H9 (cell line): ENCODE data around the gene DDX47. TPM values are rescaled to one million over a fixed set of nuclear protein-coding genes. Genes with fewer than 3 reads are reported as not detected.

ENCODE experiments used
- DNase-seq: peaks from one replicate; pipeline ENCODE4 v3.0.0-alpha.2; 2017
- H2AFZ ChIP-seq: one replicate; pipeline ENCODE4 v1.6.1; 2013; ENCODE audit warnings: mild to moderate bottlenecking, low read length, control low read depth, moderate library complexity
- H2AK5ac ChIP-seq: 2 replicates; pipeline ENCODE4 v1.6.1; 2013; ENCODE audit warnings: low read length, control low read depth, mixed read lengths; ENCODE audit not compliant: insufficient read length
- H2BK120ac ChIP-seq: one replicate; pipeline ENCODE4 v1.6.1; 2013; ENCODE audit warnings: low read depth, mild to moderate bottlenecking, low read length, control low read depth, inconsistent platforms; ENCODE audit not compliant: poor library complexity, severe bottlenecking
- H2BK12ac ChIP-seq: 2 replicates; pipeline ENCODE4 v1.6.1; 2013; ENCODE audit warnings: low read length, control low read depth, mixed read lengths, low read depth; ENCODE audit not compliant: insufficient read length
- H2BK15ac ChIP-seq: 2 replicates; pipeline ENCODE4 v1.6.1; 2013; ENCODE audit warnings: low read depth, low read length, control low read depth
- H2BK20ac ChIP-seq: one replicate; pipeline ENCODE4 v1.6.1; 2013; ENCODE audit warnings: low read depth, mild to moderate bottlenecking, low read length, control low read depth, inconsistent platforms; ENCODE audit not compliant: poor library complexity, severe bottlenecking
- H2BK5ac ChIP-seq: 2 replicates; pipeline ENCODE4 v1.6.1; 2013; ENCODE audit warnings: low read length, control low read depth, mixed read lengths; ENCODE audit not compliant: insufficient read length
- H3K14ac ChIP-seq: 2 replicates; pipeline ENCODE4 v1.6.1; 2013; ENCODE audit warnings: low read length, control low read depth; ENCODE audit not compliant: insufficient read depth
- H3K18ac ChIP-seq: 2 replicates; pipeline ENCODE4 v1.6.1; 2013; ENCODE audit warnings: low read depth, mild to moderate bottlenecking, mixed read lengths, low read length, control low read depth; ENCODE audit not compliant: insufficient read length
- H3K23ac ChIP-seq: 2 replicates; pipeline ENCODE4 v1.6.1; 2013; ENCODE audit warnings: low read length, control low read depth, mixed read lengths, low read depth; ENCODE audit not compliant: insufficient read length
- H3K23me2 ChIP-seq: 2 replicates; pipeline ENCODE4 v1.6.1; 2013; ENCODE audit warnings: low read depth, mild to moderate bottlenecking, mixed read lengths, low read length, control low read depth; ENCODE audit not compliant: insufficient read length, poor library complexity, severe bottlenecking
- H3K27ac ChIP-seq: 2 replicates; pipeline ENCODE4 v1.5.1; 2013; ENCODE audit warnings: low read length, control low read depth, mixed read lengths, low read depth; ENCODE audit not compliant: insufficient read length
- H3K27me3 ChIP-seq: 2 replicates; pipeline ENCODE4 v1.6.1; 2013; ENCODE audit warnings: low read length, control low read depth, inconsistent platforms; ENCODE audit not compliant: insufficient read depth
- H3K4ac ChIP-seq: 2 replicates; pipeline ENCODE4 v1.6.1; 2013; ENCODE audit warnings: low read depth, mild to moderate bottlenecking, control low read depth, inconsistent platforms, low read length, moderate library complexity
- H3K4me1 ChIP-seq: 2 replicates; pipeline ENCODE4 v1.6.1; 2013; ENCODE audit warnings: low read length, control low read depth, inconsistent platforms; ENCODE audit not compliant: insufficient read depth
- H3K4me2 ChIP-seq: 2 replicates; pipeline ENCODE4 v1.6.1; 2013; ENCODE audit warnings: low read length, control low read depth, mixed read lengths; ENCODE audit not compliant: insufficient read length, insufficient read depth
- H3K56ac ChIP-seq: 2 replicates; pipeline ENCODE4 v1.6.1; 2013; ENCODE audit warnings: low read depth, mild to moderate bottlenecking, mixed read lengths, low read length, control low read depth; ENCODE audit not compliant: insufficient read length
- H3K79me1 ChIP-seq: 2 replicates; pipeline ENCODE4 v1.6.1; 2013; ENCODE audit warnings: low read depth, mild to moderate bottlenecking, moderate library complexity, low read length, control low read depth, inconsistent platforms; ENCODE audit not compliant: insufficient read depth, poor library complexity, severe bottlenecking
- H3K79me2 ChIP-seq: 2 replicates; pipeline ENCODE4 v1.6.1; 2013; ENCODE audit warnings: low read length, control low read depth, inconsistent platforms; ENCODE audit not compliant: insufficient read depth
- H3K9ac ChIP-seq: 2 replicates; pipeline ENCODE4 v1.6.1; 2013; ENCODE audit warnings: low read length, control low read depth, mixed read lengths; ENCODE audit not compliant: insufficient read length; ENCODE audit errors: extremely low read depth
- H3K9me3 ChIP-seq: one replicate; pipeline ENCODE4 v1.6.1; 2013; ENCODE audit warnings: low read depth, low read length, inconsistent platforms; ENCODE audit not compliant: control insufficient read depth
- H3T11ph ChIP-seq: one replicate; pipeline ENCODE4 v1.6.1; 2013; ENCODE audit warnings: mild to moderate bottlenecking, low read length, control low read depth, inconsistent platforms
- H4K20me1 ChIP-seq: one replicate; pipeline ENCODE4 v1.6.1; 2013; ENCODE audit not compliant: control insufficient read depth, insufficient read length, insufficient read depth
- H4K5ac ChIP-seq: 2 replicates; pipeline ENCODE4 v1.6.1; 2013; ENCODE audit warnings: low read depth, mild to moderate bottlenecking, mixed read lengths, low read length, control low read depth; ENCODE audit not compliant: insufficient read length
- H4K8ac ChIP-seq: replicated peaks from 2 replicates; pipeline ENCODE4 v1.6.1; 2013; ENCODE audit warnings: low read length, control low read depth, mixed read lengths, low read depth; ENCODE audit not compliant: insufficient read length
- H4K91ac ChIP-seq: 2 replicates; pipeline ENCODE4 v1.6.1; 2013; ENCODE audit warnings: low read depth, mild to moderate bottlenecking, moderate library complexity, mixed read lengths, low read length, control low read depth; ENCODE audit not compliant: insufficient read length
- H3K27ac Mint-ChIP-seq, 3 experiments: 2 replicates in 2 of 3; 3 replicates in 1 of 3; pipeline ENCODE4 v1.8.0; 2020 to 2021; ENCODE audit warnings: mixed read lengths in 3 of 3, mild to moderate bottlenecking in 1 of 3, moderate library complexity in 1 of 3
- H3K27me3 Mint-ChIP-seq: 2 replicates; pipeline ENCODE4 v1.8.0; 2021; ENCODE audit warnings: low read depth, mild to moderate bottlenecking, moderate library complexity, mixed read lengths
- H3K36me3 Mint-ChIP-seq, 3 experiments: 2 replicates in 2 of 3; 3 replicates in 1 of 3; pipeline ENCODE4 v1.8.0; 2020 to 2021; ENCODE audit warnings: low read depth in 3 of 3, mixed read lengths in 3 of 3; ENCODE audit not compliant: insufficient read depth in 1 of 3
- H3K4me1 Mint-ChIP-seq, 2 experiments: 2 replicates each; pipeline ENCODE4 v1.8.0; 2020; ENCODE audit warnings: mixed read lengths in 2 of 2
- H3K4me3 Mint-ChIP-seq, 2 experiments: 2 replicates in 1 of 2; 3 replicates in 1 of 2; pipeline ENCODE4 v1.8.0; 2020 to 2021; ENCODE audit warnings: mild to moderate bottlenecking in 2 of 2, mixed read lengths in 2 of 2, moderate library complexity in 1 of 2
- H3K9me3 Mint-ChIP-seq, 2 experiments: 2 replicates in 1 of 2; 3 replicates in 1 of 2; pipeline ENCODE4 v1.8.0; 2020; ENCODE audit warnings: mild to moderate bottlenecking in 2 of 2, mixed read lengths in 2 of 2, moderate library complexity in 1 of 2
- CTCF ChIP-seq: fragments of 200-600 bp; sonication (generic); conservative IDR thresholded peaks from 3 replicates; pipeline ENCODE4 v1.8.0; 2021; ENCODE audit warnings: antibody characterized with exemption, mild to moderate bottlenecking
- WGBS: extraction: QIAGEN DNeasy Blood & Tissue Kit; methylation state at CpG from one replicate; pipeline ENCODE4 v1.1.7; 2013; ENCODE audit warnings: missing lambda C conversion rate, low lambda C conversion rate, mixed read lengths; ENCODE audit not compliant: insufficient read length; ENCODE audit errors: extremely low coverage; 5-methylcytosine and 5-hydroxymethylcytosine counted together
- total RNA-seq: library from RNA; stranded (reverse); gene quantifications from 2 replicates; pipeline ENCODE4 v1.2.1, GENCODE V29; 2021

DDX47 gene
- total RNA-seq, 1 experiment from 2014 or later: 78.2 TPM

GRCh38 chr12:12804011-12804410 is 9.1 kb upstream of the DDX47 start:
- H2AFZ ChIP-seq: no peak overlapping the region
- no peak overlapping the region for H3K14ac ChIP-seq
- no peaks in the 10 kb centered on the region for H3K4me1 ChIP-seq
- H3K27me3 ChIP-seq: no peaks in the 10 kb centered on the region
- no peaks in the 10 kb centered on the region for H3K79me2 ChIP-seq
- H3K27ac ChIP-seq: no peak overlapping the region
- H2BK15ac ChIP-seq: no peak overlapping the region
- no peak overlapping the region for H3K27ac Mint-ChIP-seq
- H3K4me3 Mint-ChIP-seq: no peak overlapping the region
- H3K36me3 Mint-ChIP-seq: no peaks in the 10 kb centered on the region; a peak in 2 of 7 replicates
- H4K5ac ChIP-seq: no peak overlapping the region
- no peaks in the 10 kb centered on the region for H3K79me1 ChIP-seq
- H3K9me3 ChIP-seq: no peaks in the 10 kb centered on the region
- no peak overlapping the region for H4K8ac ChIP-seq
- no peak overlapping the region for H2BK5ac ChIP-seq
- no CpG with 5 or more reads among the region's 6 CpGs for WGBS
- no peak for TF ChIP-seq CTCF
- no peak overlapping the region for H2BK20ac ChIP-seq
- H3K23me2 ChIP-seq: no peaks in the 10 kb centered on the region
- no peak overlapping the region for H3K4ac ChIP-seq
- DNase-seq: no peak
- no peak overlapping the region for H3K4me2 ChIP-seq
- no peak overlapping the region for H2AK5ac ChIP-seq
- H3K56ac ChIP-seq: no peak overlapping the region
- no peak overlapping the region for H3T11ph ChIP-seq
- H4K20me1 ChIP-seq: no peaks in the 10 kb centered on the region
- no peak overlapping the region for H3K18ac ChIP-seq
- H3K4me1 Mint-ChIP-seq: peaks cover 13 to 14% of the 10 kb centered on the region in 2 experiments
- H3K9me3 Mint-ChIP-seq: no peaks in the 10 kb centered on the region
- H3K23ac ChIP-seq: no peak overlapping the region
- peaks cover 4% of the 10 kb centered on the region for H3K27me3 Mint-ChIP-seq
- H4K91ac ChIP-seq: no peak overlapping the region
- no peak overlapping the region for H2BK120ac ChIP-seq
- no peak overlapping the region for H3K9ac ChIP-seq
- H2BK12ac ChIP-seq: no peak overlapping the region
